NB4 (cell line): ENCODE data around the gene CD4.

Source experiments
- CTCF ChIP-seq: IDR thresholded peaks from one replicate; pipeline ENCODE4 v1.5.1; 2012; ENCODE audit warnings: low read depth, low read length
- MAX ChIP-seq: IDR thresholded peaks from 2 replicates; pipeline ENCODE4 v1.6.1; 2011; ENCODE audit warnings: low read depth, low read length
- POLR2A ChIP-seq: IDR thresholded peaks from 2 replicates; pipeline ENCODE4 v1.6.1; 2011; ENCODE audit warnings: mild to moderate bottlenecking; ENCODE audit not compliant: insufficient read length; ENCODE audit errors: extremely low read depth

GRCh38 chr12:6783828-6784227 is 5.5 kb upstream of the CD4 start:
- no peak for TF ChIP-seq CTCF
- no peak for TF ChIP-seq POLR2A
- TF ChIP-seq MAX, result no peak
